AG08395 (cell line): ENCODE measurements around the gene TBCC.
"Not testable (repeated sequence)": the region's sequence is repeated elsewhere in the genome, so short reads cannot be mapped to it uniquely, and the experiment has no call there.

ENCODE experiments used
- DNase-seq: peaks from one replicate; pipeline ENCODE4 v3.0.0; 2012; ENCODE audit warnings: mixed read lengths, low spot score

TBCC gene

DNA sequence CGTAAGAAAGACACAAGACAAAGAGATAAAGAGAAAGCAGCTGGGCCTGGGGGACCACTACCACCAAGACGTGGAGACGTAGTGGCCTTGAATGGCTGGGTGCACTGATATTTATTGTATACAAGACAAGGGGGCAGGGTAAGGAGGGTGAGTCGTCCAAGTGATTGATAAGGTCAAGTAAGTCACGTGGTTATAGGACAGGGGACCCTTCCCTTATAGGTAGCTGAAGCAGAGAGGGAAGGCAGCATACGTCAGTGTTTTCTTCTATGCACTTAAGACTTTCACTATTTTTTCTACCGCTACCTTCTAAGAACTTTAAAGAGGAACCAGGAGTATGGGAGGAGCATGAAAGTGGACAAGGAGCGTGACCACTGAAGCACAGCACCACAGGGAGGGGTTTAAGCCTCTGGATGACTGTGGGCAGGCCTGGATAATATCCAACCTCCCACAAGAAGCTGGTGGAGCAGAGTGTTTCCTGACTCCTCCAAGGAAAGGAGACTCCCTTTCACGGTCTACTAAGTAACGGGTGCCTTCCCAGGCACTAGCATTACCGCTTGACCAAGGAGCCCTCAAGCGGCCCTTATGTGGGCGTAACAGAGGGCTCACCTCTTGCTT lies 11.9 kb downstream of the TBCC start:
- DNase-seq = not testable (repeated sequence)

DNA sequence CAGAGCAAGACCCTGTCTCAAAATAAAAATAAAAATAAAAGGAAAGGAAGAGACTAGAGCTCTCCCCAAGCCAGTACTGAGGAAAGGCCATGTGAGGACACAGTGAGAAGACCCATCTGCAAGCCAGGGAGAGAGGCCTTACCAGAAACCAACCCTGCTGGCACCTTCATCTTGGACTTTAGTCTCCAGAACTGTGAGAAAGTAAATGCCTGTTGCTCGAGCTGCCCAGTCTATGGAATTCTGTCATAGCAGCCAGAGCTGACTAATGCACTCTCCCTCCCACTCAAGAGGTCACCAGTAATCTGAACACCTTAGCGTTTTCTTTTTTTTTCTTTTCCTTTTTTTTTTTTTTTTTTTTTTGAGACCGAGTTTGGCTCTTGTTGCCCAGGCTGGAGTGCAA lies 16.2 kb downstream of the TBCC start:
- DNase-seq = no peak

DNA sequence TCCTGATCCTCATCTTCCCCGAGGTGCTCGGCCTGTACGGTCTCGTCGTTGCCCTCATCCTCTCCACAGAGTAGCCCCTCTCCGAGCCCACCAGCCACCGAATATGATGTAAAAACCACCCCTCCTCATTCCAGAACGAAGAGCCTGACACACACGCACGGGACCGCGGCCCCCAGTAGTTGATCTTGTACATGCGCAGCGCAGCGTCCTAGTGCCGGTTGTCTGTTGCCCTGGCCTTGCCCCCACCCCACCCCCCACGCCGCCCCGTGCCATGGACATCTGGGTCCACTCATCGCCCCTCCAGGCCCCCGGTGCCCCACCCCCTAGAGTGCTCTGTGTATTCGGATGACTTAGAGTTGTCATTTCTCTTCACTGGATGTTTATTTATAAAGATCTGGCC lies 18.3 kb downstream of the TBCC start:
- DNase-seq = no peak

DNA sequence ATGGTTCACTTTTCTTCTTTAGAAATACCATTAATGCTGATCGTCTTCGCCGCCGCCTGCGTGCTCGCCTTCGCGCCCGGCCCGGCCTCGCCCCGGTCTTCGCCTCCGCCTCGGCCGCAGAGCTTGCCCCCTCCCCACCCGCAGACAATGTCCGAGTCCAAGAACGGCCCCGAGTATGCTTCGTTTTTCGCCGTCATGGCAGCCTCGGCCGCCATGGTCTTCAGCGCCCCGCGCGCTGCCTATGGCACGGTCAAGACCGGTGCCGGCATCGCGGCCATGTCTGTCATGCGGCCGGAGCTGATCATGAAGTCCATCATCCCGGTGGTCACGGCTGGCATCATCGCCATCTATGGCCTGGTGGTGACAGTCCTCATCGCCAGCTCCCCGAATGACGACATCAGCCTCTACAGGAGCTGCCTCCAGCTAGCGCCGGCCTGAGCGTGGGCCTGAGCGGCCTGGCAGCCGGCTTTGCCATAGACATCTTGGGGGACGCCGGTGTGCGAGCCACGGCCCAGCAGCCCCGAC lies 18.8 kb downstream of the TBCC start:
- no peak for DNase-seq

DNA sequence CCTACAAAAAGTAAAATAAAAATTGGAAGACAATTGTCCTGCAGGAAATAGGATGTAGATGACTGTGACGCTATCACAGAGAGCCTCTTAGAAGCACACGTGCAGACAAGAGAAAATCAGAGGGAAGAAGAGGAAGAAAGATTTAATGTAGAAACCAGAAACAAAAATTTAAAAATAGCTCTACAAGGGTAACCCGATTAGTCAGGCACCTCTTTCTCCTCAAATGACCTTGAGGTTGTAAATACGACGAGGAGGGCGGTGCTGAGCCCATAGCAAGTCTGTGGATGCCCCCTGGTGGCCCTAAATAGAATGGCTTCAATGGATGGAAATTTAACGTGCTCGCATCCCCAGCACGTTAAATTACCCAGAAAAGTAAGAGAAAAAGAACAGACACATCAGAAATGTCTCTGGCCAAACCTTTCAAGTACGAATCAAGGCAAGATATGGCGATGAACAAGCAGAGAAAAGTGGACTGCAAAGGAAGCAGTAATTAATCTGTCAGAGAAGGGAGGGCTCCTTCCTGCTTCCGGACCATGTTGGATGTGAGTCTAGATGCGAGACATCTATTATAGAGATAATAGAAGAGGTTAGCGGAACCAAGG lies 19.3 kb downstream of the TBCC start:
- peak; percentile 89 for DNase-seq

DNA sequence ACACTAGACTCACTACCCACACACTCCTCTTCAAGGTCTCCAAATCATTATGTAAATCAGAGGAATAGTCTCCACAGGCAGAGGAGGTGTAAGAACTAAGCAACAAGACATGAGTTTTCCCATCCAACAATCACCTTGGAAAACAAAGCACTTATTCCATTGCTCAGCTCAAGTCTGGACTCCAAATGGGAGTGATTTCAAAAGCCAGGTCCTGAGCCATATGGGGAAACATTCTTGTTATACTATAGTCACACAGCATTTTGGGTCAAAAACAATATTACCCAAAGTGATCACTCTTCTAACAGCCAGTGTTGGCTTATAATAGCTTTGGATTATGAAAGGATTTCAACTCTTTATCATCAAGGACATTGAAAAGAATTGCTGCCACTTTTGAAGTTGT lies 19.9 kb downstream of the TBCC start:
- no peak for DNase-seq

DNA sequence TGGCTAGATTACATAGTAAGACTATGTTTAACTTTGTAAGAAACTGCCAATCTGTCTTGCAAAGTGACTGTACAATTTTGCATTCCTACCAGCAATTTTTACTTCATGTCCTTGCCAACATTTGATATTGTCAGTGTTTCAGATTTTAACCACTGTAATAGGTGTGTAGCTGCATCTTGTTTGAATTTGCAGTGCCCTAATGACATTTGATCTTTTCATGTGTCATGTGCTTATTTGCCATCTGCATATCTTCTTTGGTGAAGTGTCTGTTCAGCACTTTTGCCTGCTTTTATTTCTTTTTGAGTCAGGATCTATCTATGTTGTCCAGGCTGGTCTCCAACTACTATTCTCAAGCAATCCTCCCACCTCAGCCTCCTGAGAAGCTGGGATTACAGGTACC lies 21.1 kb downstream of the TBCC start:
- DNase-seq = no peak

DNA sequence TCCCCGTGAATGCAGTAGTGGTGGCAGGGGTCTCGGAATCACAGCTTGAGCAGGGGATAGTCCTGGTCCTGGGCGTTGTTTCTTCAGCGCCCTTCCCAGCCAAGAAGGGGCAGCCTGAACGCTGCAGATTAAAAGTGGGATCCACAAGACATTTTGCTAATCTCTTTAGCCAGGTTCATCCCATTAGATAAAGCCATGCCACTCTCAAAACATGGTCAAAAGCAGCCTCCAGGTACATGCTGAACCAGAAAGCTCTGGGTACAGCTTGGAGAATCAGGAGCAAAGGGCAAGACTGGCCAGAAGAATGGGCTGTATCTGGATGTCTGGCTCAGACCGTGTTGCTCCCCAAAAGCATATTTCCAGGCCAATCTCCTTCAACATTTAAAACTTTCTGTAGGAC lies 23.4 kb downstream of the TBCC start, which contains the start of gene PRPH2:
Gene PRPH2, minus strand, starts transcription at position 101 of the 400 bp plus-strand sequence. CDS start 263 bp downstream, outside the sequence.
- no peak for DNase-seq

DNA sequence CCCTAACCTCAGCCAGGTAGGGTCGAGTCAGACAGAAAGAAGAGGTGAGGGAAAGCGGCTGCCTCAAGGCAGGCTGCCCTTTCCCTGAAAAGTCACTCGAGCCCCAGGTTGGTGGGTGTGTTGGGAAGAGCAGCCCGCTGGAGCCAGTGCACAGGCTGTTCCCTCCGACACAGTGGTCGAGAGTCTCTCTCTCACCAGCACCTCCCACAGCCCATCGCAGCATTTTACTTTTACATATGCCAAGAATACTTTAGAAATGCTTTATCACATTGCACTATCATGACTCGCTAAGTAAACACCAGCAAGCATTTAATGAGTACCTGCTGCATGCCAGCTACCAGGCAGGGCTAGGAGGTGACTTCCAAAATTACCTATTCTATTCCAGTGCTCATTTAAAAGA lies 25.2 kb downstream of the TBCC start:
- no peak for DNase-seq

DNA sequence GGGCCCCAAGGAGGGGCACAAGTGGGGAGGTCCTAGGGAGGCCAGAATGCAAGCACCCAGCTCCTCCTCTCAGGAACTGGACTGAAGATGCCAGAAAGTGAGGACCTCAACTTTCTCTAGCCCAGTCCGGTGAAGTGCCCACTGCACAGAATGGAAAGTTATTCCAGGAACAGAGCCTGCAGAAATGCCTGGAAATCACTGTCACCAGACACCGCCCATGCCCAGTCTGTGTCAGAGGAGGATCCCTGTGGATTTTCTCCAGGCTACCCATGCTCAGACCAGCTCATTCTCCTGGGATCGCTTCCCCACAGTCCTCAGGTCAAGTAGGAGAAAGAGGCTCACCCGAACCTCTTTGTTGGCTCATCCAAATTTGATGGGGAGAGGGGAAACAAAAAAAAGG lies 30.0 kb downstream of the TBCC start:
- DNase-seq = no peak

DNA sequence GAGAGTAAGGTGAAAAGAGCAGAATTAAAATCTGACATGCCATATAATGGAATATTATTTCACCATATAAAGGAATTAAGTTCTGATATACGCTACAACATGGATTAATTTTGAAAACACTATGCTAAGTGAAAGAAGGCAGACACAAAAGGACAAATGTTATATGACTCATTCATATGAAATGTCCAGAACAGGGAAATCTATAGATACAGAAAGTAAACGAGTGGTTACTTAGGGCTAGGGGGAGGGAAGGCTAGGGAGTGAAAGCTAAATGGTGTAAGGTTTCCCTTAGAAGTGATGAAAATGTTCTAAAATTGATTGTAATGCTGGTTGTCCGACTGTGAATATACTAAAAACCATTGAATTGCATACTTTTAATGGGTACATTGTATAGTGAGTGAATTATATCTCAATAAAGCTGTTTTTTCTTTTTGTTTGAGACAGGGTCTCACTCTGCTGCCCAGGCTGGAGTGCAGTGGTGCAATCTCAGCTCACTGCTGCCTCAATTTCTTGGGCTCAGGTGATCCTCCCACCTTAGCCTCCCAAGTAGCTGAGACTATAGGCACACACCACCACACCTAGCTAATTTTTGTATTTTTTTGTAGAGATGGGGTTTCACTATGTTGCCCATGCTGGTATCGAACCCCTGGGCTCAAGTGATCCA lies 31.7 kb downstream of the TBCC start:
- no peak for DNase-seq

DNA sequence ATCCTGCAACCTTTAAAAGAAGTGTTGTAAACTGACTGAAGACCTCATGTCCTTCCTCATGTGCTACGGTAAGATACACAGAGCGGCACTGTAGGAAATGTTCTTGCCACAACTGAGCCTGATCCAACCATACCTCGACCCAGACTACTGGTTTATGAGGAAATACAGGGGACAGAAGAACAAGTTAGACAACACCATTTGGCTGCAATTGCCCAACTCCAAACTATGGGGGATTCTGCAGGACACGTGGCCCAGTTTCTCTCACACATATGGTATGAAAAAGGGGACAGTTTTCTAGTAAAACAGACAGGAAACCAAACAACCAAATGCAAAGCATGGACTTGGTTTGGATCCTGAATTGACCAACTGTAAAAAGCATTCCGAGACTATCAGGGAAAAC lies 34.0 kb downstream of the TBCC start:
- DNase-seq = no peak

DNA sequence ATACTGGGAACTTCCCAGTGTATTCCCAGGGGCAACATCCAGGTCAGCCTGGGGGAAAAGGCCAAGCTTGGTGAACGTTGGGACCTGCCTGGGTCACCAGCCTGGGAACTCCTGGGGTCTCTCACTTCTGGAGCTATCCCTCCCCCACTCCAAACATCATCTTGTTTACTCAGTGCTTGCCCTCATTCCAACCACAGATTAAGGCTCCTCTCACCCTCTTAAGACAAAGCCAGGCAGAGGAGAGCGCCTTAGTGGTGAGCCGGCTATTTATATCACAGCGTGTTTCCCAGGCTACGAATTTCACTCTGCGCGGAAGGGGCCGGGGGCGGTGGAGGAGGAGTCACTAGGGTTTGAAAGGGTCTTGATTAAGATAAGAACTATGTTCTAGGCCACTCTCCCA lies 35.6 kb downstream of the TBCC start:
- no peak for DNase-seq

DNA sequence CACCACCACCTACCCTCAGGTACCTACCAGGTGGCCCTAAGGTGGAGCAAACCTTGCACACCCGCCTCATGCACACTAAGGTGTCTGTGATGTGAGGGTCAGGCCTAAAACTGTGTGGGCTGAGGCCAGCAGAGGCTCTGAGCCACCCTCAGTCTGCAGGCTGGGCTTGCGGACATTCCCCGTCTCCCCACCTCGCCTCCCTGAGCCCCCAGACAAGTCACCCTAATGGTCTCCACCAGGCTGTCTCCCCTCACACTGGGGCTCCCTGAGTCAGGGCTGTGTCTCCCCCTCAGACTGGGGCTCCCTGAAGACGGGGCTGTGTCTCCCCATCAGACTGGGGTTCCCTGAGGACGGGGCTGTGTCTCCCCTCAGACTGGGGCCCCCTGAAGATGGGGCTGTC lies 36.0 kb downstream of the TBCC start:
- DNase-seq = no peak

DNA sequence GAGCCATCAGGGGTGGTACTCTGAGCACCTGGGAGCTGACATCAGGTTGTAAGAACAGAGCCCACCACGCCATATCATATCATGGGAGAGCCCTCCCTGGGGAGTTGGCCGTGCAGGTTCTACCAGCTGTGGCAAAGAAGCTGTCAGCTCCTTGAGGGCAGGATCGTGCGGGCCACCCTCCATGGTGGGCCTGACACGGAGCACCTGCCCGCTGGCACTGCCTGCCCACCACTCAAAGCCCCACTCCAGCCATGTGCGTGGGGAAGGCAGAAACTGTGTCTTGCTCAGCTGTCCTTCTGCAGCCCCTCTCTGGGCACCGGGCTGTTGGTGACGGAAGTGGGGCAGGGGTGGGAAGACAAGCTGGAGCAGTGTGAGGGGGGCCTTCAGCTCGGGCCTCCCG lies 37.8 kb downstream of the TBCC start:
- no peak for DNase-seq

DNA sequence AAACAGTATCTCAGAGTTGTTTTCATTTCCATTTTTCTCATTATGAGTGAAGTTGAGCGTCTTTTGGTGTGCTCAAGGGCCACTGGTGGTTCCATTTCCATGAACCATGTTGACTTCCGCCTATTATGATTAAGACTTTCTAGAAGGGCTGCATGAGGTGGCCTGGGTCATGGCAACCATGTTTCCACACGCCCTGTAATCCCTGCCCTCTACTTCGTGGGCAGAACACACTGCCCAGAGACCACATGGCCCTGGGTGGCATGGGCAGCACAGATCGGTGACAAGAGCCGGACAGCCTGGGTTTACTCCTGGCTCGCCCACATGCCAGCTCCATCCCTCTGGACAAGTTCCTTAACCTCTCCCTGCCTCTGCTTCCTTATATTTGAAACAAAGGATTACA lies 38.3 kb downstream of the TBCC start:
- no peak for DNase-seq

DNA sequence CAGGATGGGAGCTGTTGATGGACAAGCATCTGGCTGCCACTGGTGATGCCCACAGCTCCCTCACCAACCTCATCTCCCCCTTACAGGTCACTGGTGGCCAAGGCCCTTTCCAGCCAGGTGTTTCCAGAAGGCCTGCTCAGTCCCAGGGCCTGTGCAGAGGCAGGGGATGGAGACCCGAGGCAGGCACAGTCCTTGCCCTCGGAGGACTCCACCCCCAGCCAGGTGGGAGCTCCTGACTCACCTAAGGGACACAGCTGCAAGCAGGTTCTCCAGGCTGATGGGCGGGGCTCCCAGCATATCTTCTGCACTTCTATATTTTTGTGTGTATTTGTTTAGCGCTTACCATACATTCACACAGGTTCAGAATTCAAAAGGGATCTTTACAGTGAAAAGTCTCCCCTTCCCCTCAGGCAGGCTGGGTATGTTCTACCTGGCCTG lies 40.9 kb downstream of the TBCC start:
- DNase-seq = no peak

DNA sequence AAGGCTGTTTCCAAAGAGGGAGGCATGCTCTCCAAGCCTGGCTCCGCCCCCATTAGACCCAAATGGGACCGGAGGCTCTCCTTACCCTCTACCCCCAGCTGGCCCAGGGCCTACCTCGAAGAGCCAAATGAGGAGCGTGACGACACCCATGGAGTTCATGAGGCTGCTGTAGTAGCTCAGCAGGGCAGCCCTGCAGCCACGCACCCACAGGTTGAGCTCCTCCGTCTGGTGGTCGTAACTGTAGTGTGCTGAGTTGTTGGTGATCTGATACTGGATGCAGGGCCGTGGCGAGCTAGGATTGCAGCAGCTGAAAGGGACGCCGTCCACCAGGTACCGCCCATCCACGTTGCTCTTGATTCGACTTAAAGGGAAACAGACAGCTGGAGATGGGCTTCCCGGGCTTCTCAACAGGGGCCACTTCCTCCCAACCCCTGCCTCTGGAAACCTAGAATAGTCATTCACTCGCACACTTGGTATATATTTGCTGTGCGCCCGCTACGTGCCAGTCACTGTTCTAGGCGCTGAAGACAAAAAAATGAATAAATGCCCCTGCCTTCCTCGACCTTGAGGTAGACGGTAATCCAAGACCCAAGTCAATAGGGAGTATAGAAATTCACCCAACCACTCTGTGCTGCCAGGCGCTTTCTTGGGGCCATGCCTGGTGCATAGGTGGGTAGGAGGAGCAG lies 41.5 kb downstream of the TBCC start:
- no peak for DNase-seq

DNA sequence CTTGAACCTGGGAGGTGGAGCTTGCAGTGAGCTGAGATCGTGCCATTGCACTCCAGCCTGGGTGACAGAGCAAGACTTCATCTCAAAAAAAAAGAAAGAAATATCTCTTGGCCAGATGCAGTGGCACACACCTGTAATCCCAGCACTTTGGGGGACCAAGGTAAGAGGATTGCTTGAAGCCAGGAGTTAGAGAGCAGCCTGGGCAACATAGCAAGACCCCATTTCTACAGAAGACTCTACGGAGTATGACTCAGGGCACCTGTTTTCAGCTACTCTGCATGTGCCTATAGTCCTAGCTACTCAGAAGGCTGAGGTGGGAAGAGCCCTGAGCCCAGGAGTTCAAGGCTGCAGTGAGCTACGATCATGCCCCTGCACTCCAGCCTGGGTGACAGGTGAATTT lies 43.1 kb downstream of the TBCC start:
- not testable (repeated sequence) for DNase-seq

DNA sequence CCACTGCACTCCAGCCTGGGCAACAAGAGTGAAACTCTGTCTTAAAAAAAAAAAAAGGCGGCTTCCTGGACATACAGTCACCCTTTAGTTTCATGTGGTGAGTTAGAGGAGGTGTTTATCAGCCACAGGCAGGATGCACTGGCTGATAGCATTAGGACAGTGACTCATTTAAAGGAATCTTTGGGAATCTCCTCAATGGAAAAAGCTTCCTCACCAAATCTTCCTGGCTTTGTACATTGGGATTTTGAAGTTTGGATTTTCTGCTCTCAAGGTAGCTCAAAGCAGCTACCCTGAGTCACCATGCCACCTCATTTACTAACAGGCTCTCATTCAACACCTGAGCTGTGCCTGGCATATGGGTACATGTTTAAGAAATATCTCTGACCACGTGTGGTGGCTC lies 43.7 kb downstream of the TBCC start:
- peak; percentile 47 for DNase-seq

DNA sequence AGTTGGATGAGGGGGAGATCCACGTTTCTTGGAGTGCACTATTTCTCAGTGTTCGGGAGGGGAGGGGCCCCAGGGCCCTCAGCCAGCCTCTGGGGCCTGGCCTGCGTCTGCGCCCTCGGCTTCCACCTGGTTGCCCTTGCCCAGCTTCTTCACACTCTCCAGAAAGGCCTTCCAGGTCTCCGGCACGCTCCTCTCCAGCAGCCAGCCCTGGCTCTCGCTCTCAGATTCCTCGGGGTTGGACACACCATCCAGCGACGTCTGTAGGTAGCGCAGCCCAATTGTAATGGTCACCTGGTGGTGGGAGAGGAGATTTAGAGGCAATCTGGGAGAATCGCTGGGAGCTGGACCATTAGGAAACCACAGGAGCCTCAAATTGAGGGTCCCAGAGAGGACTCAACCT lies 47.7 kb downstream of the TBCC start:
- DNase-seq = no peak

DNA sequence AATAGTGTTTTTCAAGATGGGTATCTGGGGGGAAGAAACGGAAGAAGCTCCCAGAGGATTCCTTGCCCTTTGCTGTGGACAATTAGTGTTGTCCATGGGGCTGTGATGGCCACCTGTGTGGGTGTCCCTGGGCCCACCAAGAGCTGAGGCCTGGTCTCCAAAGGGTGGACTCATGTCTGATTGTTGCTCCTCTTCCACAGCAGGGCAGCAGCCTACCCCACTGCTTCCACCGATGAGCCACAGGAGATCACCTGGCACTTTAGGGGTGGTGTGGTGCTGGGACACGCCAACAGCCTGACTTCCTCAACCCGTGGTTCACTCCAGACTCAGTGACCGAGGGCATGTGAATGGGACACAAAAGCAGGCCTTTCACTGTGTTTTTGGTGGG lies 48.6 kb downstream of the TBCC start:
- no peak for DNase-seq
